ENCODE measurements around the gene IQCE.

GRCh38 chr7:2530071-2530987, 28.4 kb upstream of the IQCE start:
- no peak for TF ChIP-seq EZH2 (IDR thresholded peaks at IDR 0.05; ENCODE audit: insufficient read depth, poor library complexity, severe bottlenecking)
- TF ChIP-seq EZH2phosphoT487 (IDR thresholded peaks at IDR 0.05; ENCODE audit: insufficient read depth, low read depth): no peak

All from GM23248 (cell line).